Measurements from ENCODE around the gene SULT2A1. TPM values are rescaled to one million over a fixed set of nuclear protein-coding genes. Genes with fewer than 3 reads are reported as not detected.

Gene SULT2A1
- polyA plus RNA-seq, 1 donor from 2014 or later: not detected

DNA sequence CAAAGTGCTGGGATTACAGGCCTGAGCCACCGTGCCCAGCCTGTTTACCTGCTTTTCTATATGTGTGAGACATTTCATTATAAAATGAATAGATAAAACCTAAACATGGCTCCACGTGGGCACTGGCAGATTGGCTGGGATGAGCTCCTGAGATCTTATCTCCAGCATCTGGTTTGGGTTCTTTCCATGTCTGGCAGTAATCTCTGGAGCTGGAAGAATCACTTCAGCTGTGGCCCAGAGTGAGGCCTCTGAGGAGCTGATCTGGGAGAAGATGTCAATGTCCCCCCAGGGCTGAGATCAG, 5.5 kb upstream of the SULT2A1 start:
- Histone ChIP-seq H3K4me2 (ENCODE audit: low read length) (no peak overlapping the region), H3K4me3 (ENCODE audit: low read length) (no peak overlapping the region), H3F3A (ENCODE audit: insufficient read depth, low read length, poor library complexity, severe bottlenecking) (no peaks in the 10 kb centered on the region), H2AFZ (ENCODE audit: low read depth, low read length) (no peak overlapping the region), H4K20me1 (ENCODE audit: insufficient read depth) (no peaks in the 10 kb centered on the region), H3K9me3 (ENCODE audit: low read length) (no peaks in the 10 kb centered on the region), H3K79me2 (replicated peaks; ENCODE audit: insufficient read depth, low read length) (no peaks in the 10 kb centered on the region), H3K36me3 (ENCODE audit: insufficient read depth, low read length) (no peaks in the 10 kb centered on the region), H3K9me2 (ENCODE audit: insufficient read depth, low read length) (no peaks in the 10 kb centered on the region), H3K27me3 (ENCODE audit: insufficient read depth, low read depth, low read length) (no peaks in the 10 kb centered on the region), H3K27ac (ENCODE audit: low read length) (no peak overlapping the region), H3K9ac (ENCODE audit: low read length) (no peak overlapping the region)
- no peak for TF ChIP-seq EP300 (conservative IDR thresholded peaks at IDR 0.05; ENCODE audit: poor library complexity, severe bottlenecking)
- TF ChIP-seq SMC3 (conservative IDR thresholded peaks at IDR 0.05; ENCODE audit: poor library complexity): no peak
- TF ChIP-seq EZH2 (IDR thresholded peaks at IDR 0.05; ENCODE audit: borderline replicate concordance, insufficient read depth, low read length, poor library complexity, severe bottlenecking): no peak
- no peak for TF ChIP-seq MXI1 (conservative IDR thresholded peaks at IDR 0.05; ENCODE audit: poor library complexity, severe bottlenecking)
- TF ChIP-seq POLR2AphosphoS5 (IDR thresholded peaks at IDR 0.05): no peak
- TF ChIP-seq RAD21 (conservative IDR thresholded peaks at IDR 0.05): no peak
- TF ChIP-seq, protein P1, sequence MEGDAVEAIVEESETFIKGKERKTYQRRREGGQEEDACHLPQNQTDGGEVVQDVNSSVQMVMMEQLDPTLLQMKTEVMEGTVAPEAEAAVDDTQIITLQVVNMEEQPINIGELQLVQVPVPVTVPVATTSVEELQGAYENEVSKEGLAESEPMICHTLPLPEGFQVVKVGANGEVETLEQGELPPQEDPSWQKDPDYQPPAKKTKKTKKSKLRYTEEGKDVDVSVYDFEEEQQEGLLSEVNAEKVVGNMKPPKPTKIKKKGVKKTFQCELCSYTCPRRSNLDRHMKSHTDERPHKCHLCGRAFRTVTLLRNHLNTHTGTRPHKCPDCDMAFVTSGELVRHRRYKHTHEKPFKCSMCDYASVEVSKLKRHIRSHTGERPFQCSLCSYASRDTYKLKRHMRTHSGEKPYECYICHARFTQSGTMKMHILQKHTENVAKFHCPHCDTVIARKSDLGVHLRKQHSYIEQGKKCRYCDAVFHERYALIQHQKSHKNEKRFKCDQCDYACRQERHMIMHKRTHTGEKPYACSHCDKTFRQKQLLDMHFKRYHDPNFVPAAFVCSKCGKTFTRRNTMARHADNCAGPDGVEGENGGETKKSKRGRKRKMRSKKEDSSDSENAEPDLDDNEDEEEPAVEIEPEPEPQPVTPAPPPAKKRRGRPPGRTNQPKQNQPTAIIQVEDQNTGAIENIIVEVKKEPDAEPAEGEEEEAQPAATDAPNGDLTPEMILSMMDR (IDR thresholded peaks at IDR 0.05; ENCODE audit: poor library complexity, severe bottlenecking): no peak
- TF ChIP-seq TAF1 (IDR thresholded peaks at IDR 0.05; ENCODE audit: low read depth): no peak
- TF ChIP-seq, protein P2, sequence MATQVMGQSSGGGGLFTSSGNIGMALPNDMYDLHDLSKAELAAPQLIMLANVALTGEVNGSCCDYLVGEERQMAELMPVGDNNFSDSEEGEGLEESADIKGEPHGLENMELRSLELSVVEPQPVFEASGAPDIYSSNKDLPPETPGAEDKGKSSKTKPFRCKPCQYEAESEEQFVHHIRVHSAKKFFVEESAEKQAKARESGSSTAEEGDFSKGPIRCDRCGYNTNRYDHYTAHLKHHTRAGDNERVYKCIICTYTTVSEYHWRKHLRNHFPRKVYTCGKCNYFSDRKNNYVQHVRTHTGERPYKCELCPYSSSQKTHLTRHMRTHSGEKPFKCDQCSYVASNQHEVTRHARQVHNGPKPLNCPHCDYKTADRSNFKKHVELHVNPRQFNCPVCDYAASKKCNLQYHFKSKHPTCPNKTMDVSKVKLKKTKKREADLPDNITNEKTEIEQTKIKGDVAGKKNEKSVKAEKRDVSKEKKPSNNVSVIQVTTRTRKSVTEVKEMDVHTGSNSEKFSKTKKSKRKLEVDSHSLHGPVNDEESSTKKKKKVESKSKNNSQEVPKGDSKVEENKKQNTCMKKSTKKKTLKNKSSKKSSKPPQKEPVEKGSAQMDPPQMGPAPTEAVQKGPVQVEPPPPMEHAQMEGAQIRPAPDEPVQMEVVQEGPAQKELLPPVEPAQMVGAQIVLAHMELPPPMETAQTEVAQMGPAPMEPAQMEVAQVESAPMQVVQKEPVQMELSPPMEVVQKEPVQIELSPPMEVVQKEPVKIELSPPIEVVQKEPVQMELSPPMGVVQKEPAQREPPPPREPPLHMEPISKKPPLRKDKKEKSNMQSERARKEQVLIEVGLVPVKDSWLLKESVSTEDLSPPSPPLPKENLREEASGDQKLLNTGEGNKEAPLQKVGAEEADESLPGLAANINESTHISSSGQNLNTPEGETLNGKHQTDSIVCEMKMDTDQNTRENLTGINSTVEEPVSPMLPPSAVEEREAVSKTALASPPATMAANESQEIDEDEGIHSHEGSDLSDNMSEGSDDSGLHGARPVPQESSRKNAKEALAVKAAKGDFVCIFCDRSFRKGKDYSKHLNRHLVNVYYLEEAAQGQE (IDR thresholded peaks at IDR 0.05; ENCODE audit: borderline replicate concordance): no peak

DNA sequence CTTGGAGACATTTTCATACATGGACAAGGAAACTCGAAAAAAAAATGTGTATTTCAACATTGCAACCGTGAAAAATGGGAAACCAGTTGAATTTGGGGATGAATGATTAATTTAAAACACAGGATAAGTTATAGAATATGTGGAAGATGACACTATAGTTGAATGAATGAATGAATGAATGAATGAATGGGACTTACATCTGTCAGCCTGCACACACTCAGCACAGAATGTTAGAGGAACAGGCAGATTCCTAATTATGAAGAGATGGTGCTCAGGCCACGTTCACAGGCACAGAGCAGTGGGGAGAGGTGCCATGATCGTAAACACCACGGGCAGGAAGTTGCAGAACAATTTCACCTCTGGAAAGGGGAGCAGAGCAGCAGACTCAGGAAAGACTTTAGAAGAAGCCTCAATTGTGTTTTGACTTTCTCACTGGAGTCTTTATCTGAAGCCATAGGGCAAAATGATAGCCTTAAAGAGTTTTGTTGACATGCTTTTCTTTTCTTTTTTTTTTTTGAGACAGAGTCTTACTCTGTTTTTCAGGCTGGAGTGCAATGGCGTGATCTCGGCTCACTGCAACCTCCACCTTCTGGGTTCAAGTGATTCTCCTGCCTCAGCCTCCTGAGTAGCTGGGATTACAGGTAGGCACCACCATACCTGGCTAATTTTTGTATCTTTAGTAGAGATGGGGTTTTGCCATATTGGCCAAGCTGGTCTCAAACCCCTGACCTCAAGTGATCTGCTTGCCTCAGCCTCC, 4.9 kb upstream of the SULT2A1 start:
- H3K9me3 ChIP-seq (ENCODE audit: low read length): no peaks in the 10 kb centered on the region
- H3K79me2 ChIP-seq (replicated peaks; ENCODE audit: insufficient read depth, low read length): no peaks in the 10 kb centered on the region
- H3K9ac ChIP-seq (ENCODE audit: low read length): no peak overlapping the region
- H3K36me3 ChIP-seq (ENCODE audit: insufficient read depth, low read length): no peaks in the 10 kb centered on the region
- H3K27ac ChIP-seq (ENCODE audit: low read length): no peak overlapping the region
- no peak for TF ChIP-seq RAD21 (conservative IDR thresholded peaks at IDR 0.05)
- TF ChIP-seq POLR2AphosphoS5 (IDR thresholded peaks at IDR 0.05): no peak
- TF ChIP-seq, protein P2 (IDR thresholded peaks at IDR 0.05; ENCODE audit: borderline replicate concordance): no peak
- no peak for TF ChIP-seq EP300 (conservative IDR thresholded peaks at IDR 0.05; ENCODE audit: poor library complexity, severe bottlenecking)
- no peak for TF ChIP-seq MXI1 (conservative IDR thresholded peaks at IDR 0.05; ENCODE audit: poor library complexity, severe bottlenecking)
- TF ChIP-seq EZH2 (IDR thresholded peaks at IDR 0.05; ENCODE audit: borderline replicate concordance, insufficient read depth, low read length, poor library complexity, severe bottlenecking): no peak
- TF ChIP-seq, protein P1 (IDR thresholded peaks at IDR 0.05; ENCODE audit: poor library complexity, severe bottlenecking): no peak
- no peak for TF ChIP-seq SMC3 (conservative IDR thresholded peaks at IDR 0.05; ENCODE audit: poor library complexity)
- no peak for TF ChIP-seq TAF1 (IDR thresholded peaks at IDR 0.05; ENCODE audit: low read depth)
- no peak overlapping the region for H3K4me2 ChIP-seq (ENCODE audit: low read length)
- no peak overlapping the region for H2AFZ ChIP-seq (ENCODE audit: low read depth, low read length)
- no peaks in the 10 kb centered on the region for H3F3A ChIP-seq (ENCODE audit: insufficient read depth, low read length, poor library complexity, severe bottlenecking)
- H4K20me1 ChIP-seq (ENCODE audit: insufficient read depth): no peaks in the 10 kb centered on the region
- no peaks in the 10 kb centered on the region for H3K9me2 ChIP-seq (ENCODE audit: insufficient read depth, low read length)
- H3K27me3 ChIP-seq (ENCODE audit: insufficient read depth, low read depth, low read length): no peaks in the 10 kb centered on the region
- no peak overlapping the region for H3K4me3 ChIP-seq (ENCODE audit: low read length)
